IPS-18a (cell line): ENCODE measurements around the gene TPP2.
A peak's percentile ranks its signal among the peaks of the same experiment; 100 is the strongest.

Source experiments
- H3K27ac ChIP-seq: one replicate; pipeline ENCODE4 v1.5.1; 2013; ENCODE audit warnings: low read length
- H3K27me3 ChIP-seq: one replicate; pipeline ENCODE4 v1.6.1; 2013; ENCODE audit warnings: mild to moderate bottlenecking, low read length; ENCODE audit not compliant: control insufficient read depth, insufficient read depth
- H3K36me3 ChIP-seq: one replicate; pipeline ENCODE4 v1.6.1; 2013; ENCODE audit warnings: low read depth, low read length; ENCODE audit not compliant: control insufficient read depth
- H3K4me1 ChIP-seq: one replicate; pipeline ENCODE4 v1.6.1; 2013; ENCODE audit warnings: low read depth, low read length; ENCODE audit not compliant: control insufficient read depth
- H3K4me3 ChIP-seq: one replicate; pipeline ENCODE4 v1.5.1; 2013; ENCODE audit warnings: low read length
- H3K9ac ChIP-seq: one replicate; pipeline ENCODE4 v1.6.1; 2013; ENCODE audit warnings: mild to moderate bottlenecking, low read length, moderate library complexity
- H3K9me3 ChIP-seq: one replicate; pipeline ENCODE4 v1.6.1; 2013; ENCODE audit warnings: low read depth, low read length; ENCODE audit not compliant: control insufficient read depth

The TPP2 gene

GRCh38 chr13:102598061-102598460 lies 1.3 kb downstream of the TPP2 start:
- Histone ChIP-seq H3K9me3 (no peaks in the 10 kb centered on the region), H3K27ac (no peak overlapping the region), H3K4me3 (peak overlapping the region; percentile 87), H3K27me3 (no peaks in the 10 kb centered on the region), H3K4me1 (peaks cover 3% of the 10 kb centered on the region), H3K9ac (peak overlapping the region; percentile 80), H3K36me3 (no peaks in the 10 kb centered on the region)

DNA sequence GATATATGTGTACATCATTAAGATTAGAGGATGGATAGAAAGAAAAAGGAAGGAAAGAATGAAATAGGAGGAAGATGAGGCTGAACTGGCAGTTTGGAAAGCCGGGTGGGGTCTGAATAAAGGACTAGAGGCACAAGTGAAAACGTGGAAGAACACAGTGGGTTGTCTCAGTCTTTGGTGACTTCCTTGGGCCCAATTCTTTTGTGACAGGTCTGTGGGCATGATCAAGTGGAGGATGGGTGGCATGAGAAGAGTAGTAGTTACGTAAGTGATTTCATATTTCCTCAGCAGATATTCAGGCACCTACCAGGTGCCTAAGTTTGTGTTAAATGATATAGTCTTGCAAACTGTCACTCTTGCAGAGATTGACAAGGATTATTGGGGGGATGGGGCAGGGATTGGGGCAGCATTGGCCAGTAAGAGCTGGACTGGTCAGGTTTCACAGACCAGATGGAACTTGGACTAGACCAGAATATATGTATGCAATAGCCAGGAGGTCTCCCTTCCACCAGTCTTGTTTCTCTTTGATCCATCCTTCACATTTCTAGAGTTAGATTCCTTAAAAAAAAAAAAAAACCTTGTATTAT lies 2.7 kb downstream of the TPP2 start:
- no peak overlapping the region for H3K4me3 ChIP-seq
- H3K9me3 ChIP-seq, result no peaks in the 10 kb centered on the region
- peaks cover 3% of the 10 kb centered on the region for H3K4me1 ChIP-seq
- H3K27ac ChIP-seq, result no peak overlapping the region
- no peaks in the 10 kb centered on the region for H3K27me3 ChIP-seq
- H3K36me3 ChIP-seq, result peaks cover under 1% of the 10 kb centered on the region
- H3K9ac ChIP-seq, result no peak overlapping the region

- Histone ChIP-seq H3K27me3 (no peaks in the 10 kb centered on the region), H3K4me1 (no peaks in the 10 kb centered on the region), H3K9ac (no peak overlapping the region), H3K36me3 (peaks cover 45% of the 10 kb centered on the region), H3K9me3 (no peaks in the 10 kb centered on the region), H3K27ac (no peak overlapping the region), H3K4me3 (no peak overlapping the region)
Measured at GRCh38 chr13:102606537-102607309, 9.9 kb downstream of the TPP2 start.

- H3K9me3 ChIP-seq, result no peaks in the 10 kb centered on the region
- H3K36me3 ChIP-seq, result peaks cover 47% of the 10 kb centered on the region
- H3K9ac ChIP-seq, result no peak overlapping the region
- no peak overlapping the region for H3K4me3 ChIP-seq
- H3K4me1 ChIP-seq, result no peaks in the 10 kb centered on the region
- H3K27me3 ChIP-seq, result no peaks in the 10 kb centered on the region
- no peak overlapping the region for H3K27ac ChIP-seq
Measured at GRCh38 chr13:102608974-102609373, 12.2 kb downstream of the TPP2 start.

- no peaks in the 10 kb centered on the region for H3K27me3 ChIP-seq
- no peak overlapping the region for H3K9ac ChIP-seq
- H3K27ac ChIP-seq, result no peak overlapping the region
- no peaks in the 10 kb centered on the region for H3K4me1 ChIP-seq
- H3K9me3 ChIP-seq, result no peaks in the 10 kb centered on the region
- no peak overlapping the region for H3K4me3 ChIP-seq
- H3K36me3 ChIP-seq, result peaks cover 52% of the 10 kb centered on the region
Measured at GRCh38 chr13:102609696-102610095, 12.9 kb downstream of the TPP2 start.

DNA sequence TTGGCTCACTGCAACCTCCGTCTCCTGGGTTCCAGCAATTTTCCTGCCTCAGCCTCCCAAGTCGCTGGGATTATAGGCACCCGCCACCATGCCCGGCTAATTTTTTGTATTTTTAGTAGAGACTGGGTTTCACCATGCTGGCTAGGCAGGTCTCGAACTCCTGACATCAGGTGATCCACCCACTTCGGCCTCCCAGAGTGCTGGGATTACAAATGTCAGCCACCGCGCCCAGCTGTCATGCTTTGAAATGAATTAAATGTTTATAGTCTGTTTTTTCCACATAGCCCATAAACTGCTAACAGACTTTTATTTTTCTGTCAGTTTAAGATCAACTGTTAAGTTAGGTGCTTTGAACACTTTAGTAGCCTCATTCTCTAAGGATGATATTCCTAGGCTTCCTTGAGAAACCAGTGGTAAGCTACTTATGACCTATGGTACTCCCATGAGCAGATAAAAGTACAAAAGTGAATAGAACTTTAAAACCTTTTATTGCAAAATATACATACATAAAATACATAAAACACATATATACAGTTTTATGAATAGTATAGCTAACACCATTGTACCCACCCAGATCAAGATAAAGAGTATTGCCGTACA lies 13.6 kb downstream of the TPP2 start:
- no peak overlapping the region for H3K9ac ChIP-seq
- no peak overlapping the region for H3K4me3 ChIP-seq
- no peaks in the 10 kb centered on the region for H3K9me3 ChIP-seq
- H3K36me3 ChIP-seq, result peaks cover 49% of the 10 kb centered on the region
- no peak overlapping the region for H3K27ac ChIP-seq
- no peaks in the 10 kb centered on the region for H3K27me3 ChIP-seq
- no peaks in the 10 kb centered on the region for H3K4me1 ChIP-seq

GRCh38 chr13:102617697-102618350 lies 21.0 kb downstream of the TPP2 start:
- H3K4me1 ChIP-seq, result no peaks in the 10 kb centered on the region
- no peak overlapping the region for H3K9ac ChIP-seq
- no peak overlapping the region for H3K27ac ChIP-seq
- H3K9me3 ChIP-seq, result no peaks in the 10 kb centered on the region
- no peaks in the 10 kb centered on the region for H3K27me3 ChIP-seq
- peaks cover 80% of the 10 kb centered on the region for H3K36me3 ChIP-seq
- H3K4me3 ChIP-seq, result no peak overlapping the region

DNA sequence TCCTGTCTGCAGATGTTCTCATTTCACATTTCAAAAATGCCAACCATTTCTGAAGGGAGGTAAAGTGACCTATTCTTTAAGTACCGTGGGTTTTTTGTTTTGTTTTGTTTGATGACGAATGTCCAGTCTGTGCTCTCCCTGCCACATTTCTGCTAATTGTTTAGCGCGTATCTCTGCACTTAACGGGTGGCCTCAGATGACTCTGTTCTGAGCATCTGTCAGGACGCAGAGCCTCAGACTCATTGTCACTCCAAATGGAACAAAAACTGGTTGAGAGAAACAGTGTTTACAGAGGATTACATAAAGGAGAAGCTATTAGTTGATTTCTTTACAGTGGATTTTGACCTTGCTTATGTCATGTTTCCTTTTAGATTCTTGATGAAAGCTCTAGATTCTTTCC lies 23.7 kb downstream of the TPP2 start:
- no peaks in the 10 kb centered on the region for H3K27me3 ChIP-seq
- no peak overlapping the region for H3K4me3 ChIP-seq
- H3K36me3 ChIP-seq, result peaks cover 85% of the 10 kb centered on the region
- H3K4me1 ChIP-seq, result no peaks in the 10 kb centered on the region
- H3K9me3 ChIP-seq, result no peaks in the 10 kb centered on the region
- no peak overlapping the region for H3K9ac ChIP-seq
- H3K27ac ChIP-seq, result no peak overlapping the region

DNA sequence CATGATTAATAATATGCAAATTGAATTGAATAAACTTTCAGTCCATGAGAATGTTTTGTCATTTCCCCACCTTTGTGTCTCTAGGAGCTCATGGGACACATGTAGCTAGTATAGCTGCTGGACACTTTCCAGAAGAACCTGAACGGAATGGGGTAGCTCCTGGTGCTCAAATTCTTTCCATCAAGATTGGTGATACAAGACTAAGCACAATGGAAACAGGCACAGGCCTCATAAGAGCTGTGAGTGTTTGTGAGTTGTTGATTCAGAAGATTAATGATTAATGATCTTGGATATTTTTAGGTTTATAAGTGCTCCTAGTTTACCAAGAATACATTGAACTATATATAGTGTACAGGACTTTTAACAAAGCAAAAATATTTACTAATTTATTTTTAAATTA lies 30.1 kb downstream of the TPP2 start:
- Histone ChIP-seq H3K4me1 (no peaks in the 10 kb centered on the region), H3K36me3 (peaks cover 88% of the 10 kb centered on the region), H3K9ac (no peak overlapping the region), H3K4me3 (no peak overlapping the region), H3K27me3 (no peaks in the 10 kb centered on the region), H3K27ac (no peak overlapping the region), H3K9me3 (no peaks in the 10 kb centered on the region)

DNA sequence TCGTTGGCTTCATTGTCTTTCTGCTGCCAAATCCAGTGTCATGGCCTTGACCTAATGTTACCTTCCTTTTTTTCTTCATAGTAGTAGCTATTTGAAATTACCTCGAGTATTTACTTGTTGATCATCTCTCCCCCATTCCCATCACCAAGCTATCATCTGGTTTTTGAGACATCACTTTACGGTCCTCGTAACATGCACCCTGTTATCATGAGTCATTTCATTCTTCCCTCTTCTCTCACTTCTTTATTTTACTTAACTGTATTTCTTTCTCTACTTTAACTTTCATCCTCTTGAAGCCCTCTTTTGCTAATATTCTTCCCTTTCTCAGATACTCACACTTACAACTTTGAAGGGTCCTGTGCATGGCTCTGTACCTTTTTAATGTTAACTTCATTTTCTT lies 31.8 kb downstream of the TPP2 start:
- Histone ChIP-seq H3K9me3 (no peaks in the 10 kb centered on the region), H3K27me3 (no peaks in the 10 kb centered on the region), H3K4me1 (no peaks in the 10 kb centered on the region), H3K36me3 (peaks cover 87% of the 10 kb centered on the region), H3K27ac (no peak overlapping the region), H3K9ac (no peak overlapping the region), H3K4me3 (no peak overlapping the region)

DNA sequence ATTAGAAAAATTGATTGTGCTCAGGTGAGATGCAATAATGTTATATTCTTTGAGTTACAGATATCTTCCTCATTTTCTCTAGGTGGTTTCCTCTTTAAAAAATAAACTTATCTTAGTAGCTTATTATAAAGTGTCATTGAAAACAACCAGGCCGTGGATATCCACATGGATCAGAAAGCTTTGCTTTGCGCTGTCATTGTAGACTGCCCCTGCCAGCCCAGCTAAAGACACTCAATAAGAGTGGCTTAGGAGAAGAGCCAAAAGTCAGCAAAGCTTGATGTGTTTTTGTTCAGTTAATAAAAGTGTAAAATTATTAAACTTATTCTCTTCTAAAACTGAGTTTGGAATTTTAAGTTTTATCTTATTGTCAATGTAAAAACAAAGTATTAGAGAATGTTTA lies 34.4 kb downstream of the TPP2 start:
- Histone ChIP-seq H3K4me1 (no peaks in the 10 kb centered on the region), H3K9me3 (no peaks in the 10 kb centered on the region), H3K36me3 (peaks cover 92% of the 10 kb centered on the region), H3K9ac (no peak overlapping the region), H3K4me3 (no peak overlapping the region), H3K27ac (no peak overlapping the region), H3K27me3 (no peaks in the 10 kb centered on the region)
